K562 (cell line): ENCODE data around the gene CAMSAP2.

Experiments used
- SP2 ChIP-seq: IDR thresholded peaks from 2 replicates; pipeline ENCODE4 v1.6.1; 2011; ENCODE audit warnings: mild to moderate bottlenecking, low read depth, low read length, moderate library complexity; ENCODE audit not compliant: poor library complexity, severe bottlenecking; ENCODE audit errors: extremely low read depth
- TBP ChIP-seq: optimal IDR thresholded peaks from 2 replicates; pipeline ENCODE3; 2011; ENCODE audit warnings: low read depth, low read length, improper control_type of control experiment
- YY1 ChIP-seq, 3 experiments: IDR thresholded peaks; 2 replicates each; pipeline ENCODE4 v1.6.1; 2011; ENCODE audit warnings: low read length in 2 of 3, mild to moderate bottlenecking in 2 of 3, moderate library complexity in 2 of 3, borderline replicate concordance in 1 of 3, control low read depth in 1 of 3, low read depth in 1 of 3; ENCODE audit not compliant: insufficient read depth in 3 of 3, insufficient replicate concordance in 2 of 3, control insufficient read depth in 1 of 3, insufficient read length in 1 of 3; ENCODE audit errors: extremely low read depth in 1 of 3
- TF ChIP-seq, protein P1 (sequence below), 3 experiments: IDR thresholded peaks in 2 of 3; conservative IDR thresholded peaks in 1 of 3; 2 replicates each; pipeline ENCODE4 v1.5.1; 2011 to 2012; ENCODE audit warnings: low read length in 3 of 3, mild to moderate bottlenecking in 3 of 3, control low read depth in 2 of 3, improper control_type of control experiment in 1 of 3, inconsistent platforms in 1 of 3, low read depth in 1 of 3, mixed read lengths in 1 of 3, moderate library complexity in 1 of 3; ENCODE audit not compliant: insufficient read depth in 2 of 3

DNA sequence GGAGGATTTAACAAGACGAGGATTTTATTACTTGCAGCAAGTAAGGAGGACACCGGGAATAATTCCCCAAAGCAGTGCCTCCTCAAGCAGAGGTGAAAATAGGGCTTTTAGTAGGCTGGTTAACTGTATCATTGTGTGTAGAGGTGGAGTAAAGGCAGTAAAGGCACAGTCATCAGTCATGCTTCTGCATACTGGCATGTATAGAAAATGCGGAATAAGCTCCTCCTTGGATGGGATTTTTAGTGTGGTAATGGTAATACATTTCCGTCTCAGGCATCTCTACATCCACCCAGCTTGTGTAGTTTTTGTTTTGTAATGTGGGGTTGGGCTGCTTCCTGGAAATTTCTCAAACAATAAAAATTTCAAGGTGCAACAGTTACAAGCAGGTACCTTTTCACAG is 106.7 kb downstream of the CAMSAP2 start:
- TF ChIP-seq, protein P1, sequence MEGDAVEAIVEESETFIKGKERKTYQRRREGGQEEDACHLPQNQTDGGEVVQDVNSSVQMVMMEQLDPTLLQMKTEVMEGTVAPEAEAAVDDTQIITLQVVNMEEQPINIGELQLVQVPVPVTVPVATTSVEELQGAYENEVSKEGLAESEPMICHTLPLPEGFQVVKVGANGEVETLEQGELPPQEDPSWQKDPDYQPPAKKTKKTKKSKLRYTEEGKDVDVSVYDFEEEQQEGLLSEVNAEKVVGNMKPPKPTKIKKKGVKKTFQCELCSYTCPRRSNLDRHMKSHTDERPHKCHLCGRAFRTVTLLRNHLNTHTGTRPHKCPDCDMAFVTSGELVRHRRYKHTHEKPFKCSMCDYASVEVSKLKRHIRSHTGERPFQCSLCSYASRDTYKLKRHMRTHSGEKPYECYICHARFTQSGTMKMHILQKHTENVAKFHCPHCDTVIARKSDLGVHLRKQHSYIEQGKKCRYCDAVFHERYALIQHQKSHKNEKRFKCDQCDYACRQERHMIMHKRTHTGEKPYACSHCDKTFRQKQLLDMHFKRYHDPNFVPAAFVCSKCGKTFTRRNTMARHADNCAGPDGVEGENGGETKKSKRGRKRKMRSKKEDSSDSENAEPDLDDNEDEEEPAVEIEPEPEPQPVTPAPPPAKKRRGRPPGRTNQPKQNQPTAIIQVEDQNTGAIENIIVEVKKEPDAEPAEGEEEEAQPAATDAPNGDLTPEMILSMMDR (IDR thresholded peaks at IDR 0.05 in 2 of 3, conservative IDR thresholded peaks at IDR 0.05 in 1 of 3; ENCODE audit: insufficient read depth in 2 of 3, low read depth in 1 of 3, low read length in 3 of 3): no peak
- no peak for TF ChIP-seq YY1 (IDR thresholded peaks at IDR 0.05; ENCODE audit: borderline replicate concordance in 1 of 3, control insufficient read depth in 1 of 3, extremely low read depth in 1 of 3, insufficient read depth in 3 of 3, insufficient read length in 1 of 3, insufficient replicate concordance in 2 of 3, low read depth in 1 of 3, low read length in 2 of 3)
- TF ChIP-seq SP2: no peak
- no peak for TF ChIP-seq TBP
